ENCODE results near the gene REM2.

Gene REM2

GRCh38 chr14:22872033-22872832, 10.8 kb upstream of the REM2 start:
- TF ChIP-seq CTCF (IDR thresholded peaks at IDR 0.05) (peak; percentile 97), ZFX (IDR thresholded peaks at IDR 0.05; ENCODE audit: borderline replicate concordance) (no peak)
- peak overlapping the region; percentile 95 for H3K27ac ChIP-seq

- TF ChIP-seq ZFX (IDR thresholded peaks at IDR 0.05; ENCODE audit: borderline replicate concordance) (no peak), CTCF (IDR thresholded peaks at IDR 0.05) (peak; percentile 75)
- H3K27ac ChIP-seq, result peak overlapping the region; percentile 95
Observed at GRCh38 chr14:22872833-22873520, 10.0 kb upstream of the REM2 start.

- H3K27ac ChIP-seq, result no peak overlapping the region
- no peak for TF ChIP-seq CTCF (IDR thresholded peaks at IDR 0.05)
- TF ChIP-seq ZFX (IDR thresholded peaks at IDR 0.05; ENCODE audit: borderline replicate concordance), result no peak
Observed at GRCh38 chr14:22875003-22875747, 7.8 kb upstream of the REM2 start.

- no peak for TF ChIP-seq CTCF (IDR thresholded peaks at IDR 0.05)
- no peak for TF ChIP-seq ZFX (IDR thresholded peaks at IDR 0.05; ENCODE audit: borderline replicate concordance)
- no peak overlapping the region for H3K27ac ChIP-seq
Observed at GRCh38 chr14:22875748-22876319, 7.2 kb upstream of the REM2 start.

- TF ChIP-seq CTCF (IDR thresholded peaks at IDR 0.05) (no peak), ZFX (IDR thresholded peaks at IDR 0.05; ENCODE audit: borderline replicate concordance) (no peak)
- no peak overlapping the region for H3K27ac ChIP-seq
Observed at GRCh38 chr14:22877000-22877501, 6.0 kb upstream of the REM2 start.

GRCh38 chr14:22878271-22879246, 4.5 kb upstream of the REM2 start:
- no peak for TF ChIP-seq ZFX (IDR thresholded peaks at IDR 0.05; ENCODE audit: borderline replicate concordance)
- TF ChIP-seq CTCF (IDR thresholded peaks at IDR 0.05), result no peak

More at GRCh38 chr14:22878271-22879246, 4.5 kb upstream of the REM2 start:
- H3K27ac ChIP-seq, result no peak overlapping the region
